HEK293 (cell line): ENCODE results near the gene EQTN.

ENCODE experiments used
- CTCF ChIA-PET: fragments of 350-600 bp; formaldehyde crosslinking; extraction: SDS; loops from one replicate; lab custom pipeline; 2021; ENCODE audit warnings: antibody characterized with exemption; lab: Yijun Ruan, JAX
- POLR2A ChIA-PET: fragments of 300-600 bp; formaldehyde crosslinking; extraction: SDS; loops from one replicate; lab custom pipeline; 2020; ENCODE audit warnings: antibody characterized with exemption, inconsistent platforms; lab: Yijun Ruan, JAX
- H3K27ac ChIP-seq: fragments of 200-500 bp; sonication (Bioruptor generic); 2 replicates; pipeline ENCODE4 v1.5.1; 2014; ENCODE audit warnings: low read depth, low read length, control low read depth, inconsistent platforms; ENCODE audit errors: extremely low read depth
- H3K36me3 ChIP-seq, 2 experiments: fragments of 200-500 bp in 1 of 2; sonication (Bioruptor generic) in 1 of 2; 1 replicate in 1 of 2; 2 replicates in 1 of 2; pipeline ENCODE4 v1.5.1; 2014 to 2017; ENCODE audit warnings: inconsistent platforms in 2 of 2, low read length in 2 of 2; ENCODE audit not compliant: control insufficient read depth in 2 of 2, insufficient read depth in 1 of 2
- H3K4me1 ChIP-seq: fragments of 200-500 bp; sonication (Bioruptor generic); 2 replicates; pipeline ENCODE4 v1.5.1; 2014; ENCODE audit warnings: mild to moderate bottlenecking, low read length, inconsistent platforms; ENCODE audit not compliant: control insufficient read depth, insufficient read depth
- H3K4me3 ChIP-seq: 2 replicates; pipeline ENCODE4 v1.5.1; 2011; ENCODE audit warnings: low read depth, mild to moderate bottlenecking, control low read depth, low read length, moderate library complexity
- H3K9me3 ChIP-seq: fragments of 200-500 bp; sonication (Bioruptor generic); 2 replicates; pipeline ENCODE4 v1.5.1; 2014; ENCODE audit warnings: low read depth, low read length, inconsistent platforms; ENCODE audit not compliant: control insufficient read depth, insufficient read depth
- GLI4 ChIP-seq: fragments of 450-650 bp; formaldehyde crosslinking; IDR thresholded peaks from 2 replicates; pipeline ENCODE4 v1.5.1; 2016; ENCODE audit warnings: missing biosample characterization, missing genetic modification characterization
- PRDM4 ChIP-seq: fragments of 450-650 bp; formaldehyde crosslinking; IDR thresholded peaks from 2 replicates; pipeline ENCODE4 v1.5.1; 2017; ENCODE audit warnings: missing biosample characterization, missing genetic modification characterization
- REST ChIP-seq: fragments of 450-650 bp; formaldehyde crosslinking; IDR thresholded peaks from 2 replicates; pipeline ENCODE4 v1.5.1; 2016; ENCODE audit warnings: missing biosample characterization, missing genetic modification characterization
- TCF7L2 ChIP-seq: IDR thresholded peaks from 2 replicates; pipeline ENCODE4 v1.6.1; 2011; ENCODE audit warnings: low read depth, mild to moderate bottlenecking, inconsistent platforms, low read length, moderate library complexity, borderline replicate concordance
- ZBTB1 ChIP-seq: fragments of 450-650 bp; formaldehyde crosslinking; IDR thresholded peaks from 2 replicates; pipeline ENCODE4 v1.5.1; 2016; ENCODE audit warnings: missing biosample characterization, missing genetic modification characterization
- ZBTB11 ChIP-seq: fragments of 450-650 bp; formaldehyde crosslinking; conservative IDR thresholded peaks from 2 replicates; pipeline ENCODE4 v1.5.1; 2016; ENCODE audit warnings: low read depth, missing biosample characterization, missing genetic modification characterization
- ZBTB17 ChIP-seq: fragments of 450-650 bp; formaldehyde crosslinking; IDR thresholded peaks from 2 replicates; pipeline ENCODE4 v1.5.1; 2016; ENCODE audit warnings: missing biosample characterization, missing genetic modification characterization
- ZBTB20 ChIP-seq: fragments of 450-650 bp; formaldehyde crosslinking; IDR thresholded peaks from 2 replicates; pipeline ENCODE4 v1.5.1; 2016; ENCODE audit warnings: missing biosample characterization, missing genetic modification characterization
- ZNF132 ChIP-seq: fragments of 450-650 bp; formaldehyde crosslinking; IDR thresholded peaks from 2 replicates; pipeline ENCODE4 v1.5.1; 2017; ENCODE audit warnings: missing biosample characterization, missing genetic modification characterization, borderline replicate concordance
- ZNF146 ChIP-seq: fragments of 450-650 bp; formaldehyde crosslinking; IDR thresholded peaks from 2 replicates; pipeline ENCODE4 v1.5.1; 2016; ENCODE audit warnings: missing biosample characterization, missing genetic modification characterization
- ZNF19 ChIP-seq: fragments of 450-650 bp; formaldehyde crosslinking; IDR thresholded peaks from 2 replicates; pipeline ENCODE4; 2016; ENCODE audit warnings: missing biosample characterization, missing genetic modification characterization, low read depth
- ZNF248 ChIP-seq: fragments of 450-650 bp; formaldehyde crosslinking; IDR thresholded peaks from 2 replicates; pipeline ENCODE4 v1.5.1; 2017; ENCODE audit warnings: missing biosample characterization, missing genetic modification characterization
- ZNF274 ChIP-seq, 2 experiments: fragments of 200-500 bp in 1 of 2; fragments of 450-650 bp in 1 of 2; sonication (Bioruptor generic) in 1 of 2; formaldehyde crosslinking in 1 of 2; IDR thresholded peaks; 2 replicates each; pipeline versions ENCODE4 v1.5.1 to v1.6.1; 2014 to 2016; ENCODE audit warnings: borderline replicate concordance in 1 of 2, inconsistent platforms in 1 of 2, low read length in 1 of 2, missing biosample characterization in 1 of 2, missing genetic modification characterization in 1 of 2
- ZNF350 ChIP-seq: fragments of 450-650 bp; formaldehyde crosslinking; IDR thresholded peaks from 2 replicates; pipeline ENCODE4 v1.5.0; 2017; ENCODE audit warnings: missing biosample characterization, mild to moderate bottlenecking, missing genetic modification characterization
- ZNF394 ChIP-seq: fragments of 450-650 bp; formaldehyde crosslinking; IDR thresholded peaks from 2 replicates; pipeline ENCODE4 v1.5.1; 2016; ENCODE audit warnings: missing biosample characterization, missing genetic modification characterization, mild to moderate bottlenecking, moderate library complexity, borderline replicate concordance
- ZNF433 ChIP-seq: fragments of 450-650 bp; formaldehyde crosslinking; IDR thresholded peaks from 2 replicates; pipeline ENCODE4 v1.5.1; 2016; ENCODE audit warnings: missing biosample characterization, missing genetic modification characterization, low read depth
- ZNF488 ChIP-seq: fragments of 450-650 bp; formaldehyde crosslinking; IDR thresholded peaks from 2 replicates; pipeline ENCODE4 v1.5.1; 2016; ENCODE audit warnings: missing biosample characterization, missing genetic modification characterization
- ZNF518A ChIP-seq: fragments of 450-650 bp; formaldehyde crosslinking; conservative IDR thresholded peaks from 2 replicates; pipeline ENCODE4 v1.5.1; 2016; ENCODE audit warnings: low read depth, missing biosample characterization, missing genetic modification characterization
- ZNF658 ChIP-seq: fragments of 450-650 bp; formaldehyde crosslinking; IDR thresholded peaks from 2 replicates; pipeline ENCODE4; 2016; ENCODE audit warnings: missing biosample characterization, missing genetic modification characterization
- ZNF701 ChIP-seq: fragments of 450-650 bp; formaldehyde crosslinking; IDR thresholded peaks from 2 replicates; pipeline ENCODE4 v1.5.1; 2016; ENCODE audit warnings: missing biosample characterization, missing genetic modification characterization
- ZNF747 ChIP-seq: fragments of 450-650 bp; formaldehyde crosslinking; IDR thresholded peaks from 2 replicates; pipeline ENCODE4 v1.5.1; 2016; ENCODE audit warnings: missing biosample characterization, missing genetic modification characterization

Gene EQTN

DNA sequence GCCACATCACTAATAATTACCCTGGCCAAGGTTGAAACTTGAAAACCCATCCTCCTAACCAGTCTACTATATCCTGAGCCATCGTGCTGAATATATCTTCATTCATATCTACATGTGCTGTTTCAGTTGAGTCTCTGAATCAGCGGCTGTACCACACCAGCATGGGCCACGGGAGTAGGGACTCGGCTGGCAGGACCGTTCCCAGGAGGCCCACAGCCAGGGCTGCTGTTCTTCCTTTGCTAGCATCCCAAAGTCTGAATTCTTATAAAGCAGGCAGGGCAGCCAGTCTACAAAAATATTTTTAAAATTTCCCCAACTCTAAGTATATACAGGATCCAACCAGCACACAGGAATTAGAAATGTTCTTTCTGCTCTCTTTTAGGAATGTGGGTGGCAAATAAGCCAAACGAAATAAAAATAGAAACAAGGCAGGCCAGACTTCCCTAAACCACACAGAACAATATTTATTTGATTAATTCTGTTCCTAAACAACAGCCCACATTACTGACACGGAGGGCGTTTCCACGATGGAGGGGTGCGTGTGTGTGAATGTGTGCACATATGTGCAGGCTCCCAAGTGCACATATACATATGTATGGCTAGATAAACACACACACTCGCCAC, 42.8 kb upstream of the EQTN start (continued):
- TF ChIP-seq ZNF518A (no peak), ZNF394 (no peak), ZNF146 (tag by site-specific recombination) (no peak), ZNF658 (tag by site-specific recombination) (no peak), ZBTB17 (no peak), ZBTB1 (tag by site-specific recombination) (no peak)

DNA sequence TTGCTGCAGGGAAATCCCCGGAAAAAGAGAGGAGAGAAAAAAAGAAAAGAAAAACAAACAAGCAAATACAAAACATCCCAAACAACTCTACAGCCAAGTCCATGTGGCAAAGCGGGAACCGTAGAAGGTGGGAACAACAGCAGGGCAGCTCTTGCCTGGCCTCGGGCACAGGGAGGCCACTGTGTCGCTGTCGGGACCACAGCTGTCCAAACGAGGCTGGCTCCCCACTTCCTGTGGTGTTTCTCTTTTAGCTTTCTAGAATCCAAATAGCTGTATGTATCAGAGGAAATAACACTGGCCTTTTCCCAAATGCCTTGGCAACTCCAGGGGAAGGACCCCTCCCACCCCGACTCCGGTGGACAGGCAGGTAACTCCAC, 41.6 kb upstream of the EQTN start:
- H3K4me3 ChIP-seq, result no peak overlapping the region
- ChIA-PET CTCF (interaction anchor here (0.7 kb wide), 1 partner anchor 17 kb away, joined by 5 read pairs; no protein-coding TSS in a partner anchor), POLR2A (no interaction called here)
- H3K9me3 ChIP-seq, result no peaks in the 10 kb centered on the region
- H3K4me1 ChIP-seq, result no peaks in the 10 kb centered on the region
- no peaks in the 10 kb centered on the region for H3K36me3 ChIP-seq
- H3K27ac ChIP-seq, result no peak overlapping the region
- TF ChIP-seq TCF7L2 (no peak), ZNF701 (tag by site-specific recombination) (no peak), PRDM4 (tag by site-specific recombination) (no peak), ZNF19 (tag by site-specific recombination) (no peak), ZNF248 (tag by site-specific recombination) (no peak), ZNF274 (IDR thresholded peaks at IDR 0.05; ENCODE audit: low read length) (no peak), ZNF274 (tag by site-specific recombination; IDR thresholded peaks at IDR 0.05; ENCODE audit: borderline replicate concordance) (no peak), ZBTB11 (tag by site-specific recombination) (no peak), ZNF350 (no peak), ZNF488 (tag by site-specific recombination) (no peak), ZNF146 (tag by site-specific recombination) (no peak), ZBTB20 (no peak), ZNF132 (no peak), ZNF747 (tag by site-specific recombination) (no peak), ZNF433 (tag by site-specific recombination) (no peak), GLI4 (tag by site-specific recombination) (no peak), REST (tag by site-specific recombination) (no peak)
